GM19193 (cell line): ENCODE measurements around the gene SLC6A19.

Source experiments
- POLR2A ChIP-seq: IDR thresholded peaks from 4 replicates; pipeline ENCODE4 v1.6.1; 2011; ENCODE audit not compliant: insufficient read depth, insufficient read length; ENCODE audit errors: extremely low read depth

The SLC6A19 gene

GRCh38 chr5:1201327-1202025 is at the start of gene SLC6A19:
Gene SLC6A19, plus strand, starts transcription at chr5:1201595. Its CDS starts 56 bp downstream, at chr5:1201651.
- TF ChIP-seq POLR2A: no peak

DNA sequence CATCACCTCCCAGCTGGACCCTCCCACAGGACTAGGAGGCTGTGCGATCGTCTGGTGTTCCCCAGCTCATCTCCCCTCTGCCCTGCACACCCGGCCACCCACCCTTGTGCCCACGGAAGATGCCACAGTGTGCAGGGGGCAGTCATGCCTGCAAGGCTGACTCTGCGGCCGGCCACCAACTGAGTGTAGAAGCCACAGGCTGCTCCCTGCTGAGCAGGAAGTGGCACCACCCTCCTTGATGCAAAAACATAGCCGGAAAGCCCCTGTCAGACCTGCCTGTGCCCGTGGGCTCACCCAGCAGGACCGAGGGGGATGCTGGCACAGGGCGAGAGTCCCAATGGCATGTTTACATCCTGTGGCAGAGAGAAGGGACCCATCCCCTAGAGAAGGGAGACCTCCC is 49.2 kb upstream of the SLC6A19 start:
- TF ChIP-seq POLR2A: no peak

- TF ChIP-seq POLR2A: no peak
These were observed 48.6 kb upstream of the SLC6A19 start for GRCh38 chr5:1152771-1153282.

DNA sequence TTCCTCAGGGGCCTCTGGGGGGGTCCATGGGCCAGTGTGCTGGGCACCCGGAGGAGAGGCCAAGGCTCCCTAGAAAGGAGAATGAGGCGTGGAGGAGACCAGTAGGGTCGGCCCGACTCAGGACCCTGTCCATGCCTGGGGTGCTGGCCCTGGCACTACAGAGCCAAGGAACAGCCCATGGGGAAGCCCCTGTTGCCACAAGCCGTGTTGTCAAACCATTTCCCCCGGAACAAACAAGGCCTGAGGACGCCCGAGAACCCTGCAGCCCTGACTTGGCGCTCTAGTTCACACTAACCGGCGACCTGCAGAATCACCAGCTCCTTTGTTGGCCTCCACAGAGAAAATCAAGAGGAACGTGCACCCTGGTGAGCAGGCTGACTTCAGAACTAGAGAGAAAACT is 48.0 kb upstream of the SLC6A19 start:
- TF ChIP-seq POLR2A: no peak

- no peak for TF ChIP-seq POLR2A
These were observed 46.0 kb upstream of the SLC6A19 start for GRCh38 chr5:1155191-1156032.

DNA sequence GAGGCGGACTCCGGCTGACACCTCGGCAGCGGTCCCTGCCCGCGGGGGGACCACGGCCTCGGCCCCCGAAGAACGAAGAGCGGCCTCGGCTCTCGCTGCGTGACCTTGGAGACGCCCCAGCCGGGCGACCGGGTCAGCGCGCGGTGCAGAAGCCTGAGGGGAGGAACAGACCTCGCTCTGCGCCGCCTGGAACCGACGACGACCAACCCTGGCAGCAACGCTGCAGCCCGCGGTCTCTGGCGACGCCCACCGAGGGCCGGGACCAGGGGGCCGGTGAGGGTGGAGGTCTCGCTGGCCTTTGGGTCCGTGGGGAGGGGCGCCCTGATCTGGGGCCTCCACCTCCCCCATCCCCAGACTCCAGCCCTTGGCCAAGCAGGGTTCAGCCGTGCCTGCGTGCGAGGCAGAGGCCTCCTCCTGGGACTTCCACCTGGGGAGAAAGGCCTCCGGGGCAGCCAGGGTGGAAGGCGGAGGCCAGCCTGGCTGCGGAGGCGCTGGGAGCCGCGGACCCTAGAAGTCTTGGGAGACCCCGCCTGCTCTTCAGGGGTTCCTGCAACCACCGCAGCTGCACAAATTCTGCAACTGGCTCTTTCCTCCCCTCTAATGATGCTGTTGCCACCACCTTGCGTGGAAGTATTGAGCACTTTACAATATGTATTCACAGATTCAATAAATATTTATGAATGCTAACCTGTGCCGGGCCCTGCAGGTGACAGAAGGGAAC is 45.2 kb upstream of the SLC6A19 start:
- TF ChIP-seq POLR2A: no peak

- TF ChIP-seq POLR2A: no peak
These were observed 44.5 kb upstream of the SLC6A19 start for GRCh38 chr5:1156754-1157460.

DNA sequence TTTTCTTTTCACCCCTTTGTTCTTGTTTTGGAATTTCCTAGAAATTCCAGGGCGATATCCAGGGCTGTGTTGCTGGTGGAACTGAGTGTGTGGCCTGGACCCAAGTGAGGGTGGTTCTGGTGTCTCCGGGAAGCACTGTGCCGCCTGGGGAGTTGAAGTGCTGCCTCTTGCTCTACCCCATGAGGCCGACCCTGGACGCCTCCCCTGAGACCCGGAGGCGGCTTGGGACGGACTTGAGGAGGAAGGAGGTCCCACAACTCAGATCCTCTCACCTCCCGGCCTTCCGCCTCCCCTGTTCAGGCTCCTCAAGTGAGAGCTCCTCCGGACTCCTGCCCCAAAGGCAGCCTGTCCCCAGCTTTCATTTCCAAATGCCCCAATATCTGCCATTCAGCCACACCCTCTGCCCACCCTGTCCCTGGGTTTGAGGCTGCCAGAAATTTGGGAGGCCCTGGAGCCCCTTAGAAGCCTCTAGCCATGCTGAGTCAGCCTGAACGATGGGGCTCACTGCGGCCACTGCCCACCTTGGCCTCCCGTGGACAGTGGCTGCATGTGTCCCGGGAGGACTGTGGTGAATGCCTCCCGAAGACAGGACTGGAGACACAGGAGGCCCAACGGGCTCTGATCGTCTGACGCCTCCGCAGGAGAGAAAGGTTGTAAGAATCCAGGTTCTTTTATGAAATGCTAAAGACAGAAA is 42.6 kb upstream of the SLC6A19 start:
- TF ChIP-seq POLR2A: no peak

DNA sequence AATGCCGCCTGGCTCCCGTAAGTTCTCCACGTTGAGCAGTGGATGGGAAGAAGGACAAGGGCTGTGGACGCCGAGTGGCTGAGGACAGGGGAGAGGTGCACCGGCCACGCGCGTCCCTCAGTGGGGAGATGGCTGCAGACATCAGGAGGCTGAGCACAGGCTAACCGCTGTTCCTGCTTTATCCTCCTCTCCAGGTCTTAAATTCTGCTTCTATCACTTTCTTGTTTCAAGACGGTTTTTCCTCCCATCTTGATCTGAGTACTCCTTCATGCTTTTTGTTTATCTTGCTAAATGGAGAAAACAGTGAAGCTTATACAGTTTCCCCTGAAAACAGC is 42.1 kb upstream of the SLC6A19 start:
- TF ChIP-seq POLR2A: no peak

- no peak for TF ChIP-seq POLR2A
These were observed 41.5 kb upstream of the SLC6A19 start for GRCh38 chr5:1159774-1160406.

DNA sequence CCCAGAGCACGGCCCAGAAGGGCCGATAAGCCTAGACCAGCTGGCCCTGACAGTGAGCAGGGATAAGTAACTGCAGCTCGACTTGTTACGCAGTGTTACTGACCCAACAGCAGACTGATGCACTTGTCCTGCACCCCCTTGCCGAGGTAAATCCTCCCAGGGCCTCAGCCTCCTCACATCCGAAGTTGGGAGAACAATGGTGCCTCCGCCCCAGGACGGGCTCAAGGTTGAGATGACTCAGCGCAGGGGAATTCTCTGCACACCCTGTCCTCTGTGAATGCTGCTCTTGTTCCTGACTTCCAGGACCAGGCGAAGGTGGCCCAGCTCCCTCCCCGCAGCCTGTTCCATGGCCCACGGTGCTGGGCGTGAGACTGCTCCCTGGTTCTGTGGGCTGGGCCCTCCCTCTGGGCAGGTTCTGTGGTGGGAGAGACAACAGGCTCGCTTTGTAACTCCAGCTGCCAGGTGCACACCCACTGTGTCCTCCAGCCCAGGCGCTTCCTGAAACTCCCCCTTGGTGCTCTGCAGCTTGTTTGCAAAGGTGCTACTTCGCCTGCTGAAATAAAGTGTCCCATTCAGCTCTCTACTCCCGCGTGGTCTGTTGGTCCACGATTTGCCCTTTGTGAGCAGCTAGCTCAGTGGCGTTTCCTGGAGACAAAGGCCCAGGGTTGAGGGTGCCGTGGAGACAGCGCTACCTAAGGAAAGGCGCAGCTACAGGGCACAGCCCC is 40.1 kb upstream of the SLC6A19 start:
- no peak for TF ChIP-seq POLR2A

DNA sequence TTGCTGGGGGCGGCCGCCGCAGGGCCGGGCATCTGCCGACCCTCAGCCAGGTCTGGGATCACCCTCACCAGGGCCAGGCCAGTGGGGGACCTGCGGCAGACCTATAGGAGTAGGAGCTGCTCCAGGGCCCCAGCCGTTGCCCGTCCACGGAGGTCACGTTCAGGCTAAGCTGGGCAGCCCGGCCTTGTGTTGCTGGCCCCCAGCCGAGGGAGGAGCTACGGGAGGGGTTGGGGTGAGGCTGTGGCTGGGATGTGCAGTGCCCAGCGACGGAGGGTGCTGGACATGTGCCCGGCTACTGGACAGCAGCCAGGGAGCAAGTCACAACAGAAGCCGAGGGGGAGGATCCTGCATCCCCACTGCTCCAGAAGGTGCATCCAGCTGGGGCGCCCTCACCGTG is 39.6 kb upstream of the SLC6A19 start:
- no peak for TF ChIP-seq POLR2A

GRCh38 chr5:1162276-1162675 is 39.1 kb upstream of the SLC6A19 start:
- no peak for TF ChIP-seq POLR2A
